ENCODE results near the gene KCNC3.

The KCNC3 gene

GRCh38 chr19:50264483-50265186 lies 64.5 kb downstream of the KCNC3 start:
- Histone ChIP-seq H3K9me3 (ENCODE audit: control insufficient read depth in 2 of 2, low read length in 2 of 2) (no peaks in the 10 kb centered on the region), H3K4me1 (ENCODE audit: control insufficient read depth in 2 of 2, insufficient read depth in 2 of 2, low read length in 2 of 2) (no peaks in the 10 kb centered on the region), H3K9ac (ENCODE audit: low read depth in 1 of 2, low read length in 2 of 2) (no peak overlapping the region), H3K4me3 (ENCODE audit: low read length in 2 of 2) (no peak overlapping the region), H3K27ac (ENCODE audit: low read depth in 2 of 2, low read length in 2 of 2) (no peak overlapping the region), H3K36me3 (ENCODE audit: control insufficient read depth in 2 of 2, insufficient read depth in 2 of 2, low read length in 2 of 2) (peaks cover 43 to 53% of the 10 kb centered on the region in 2 donors), H3K27me3 (ENCODE audit: control insufficient read depth in 2 of 2, insufficient read depth in 2 of 2, low read length in 2 of 2) (peaks cover 0 to 2% of the 10 kb centered on the region in 2 donors)

GRCh38 chr19:50263176-50263575 lies 66.0 kb downstream of the KCNC3 start:
- no peak overlapping the region for H3K9ac ChIP-seq (ENCODE audit: low read depth in 1 of 2, low read length in 2 of 2)
- H3K36me3 ChIP-seq (ENCODE audit: control insufficient read depth in 2 of 2, insufficient read depth in 2 of 2, low read length in 2 of 2), result peaks cover 37 to 50% of the 10 kb centered on the region in 2 donors
- peaks cover 0 to 2% of the 10 kb centered on the region in 2 donors for H3K27me3 ChIP-seq (ENCODE audit: control insufficient read depth in 2 of 2, insufficient read depth in 2 of 2, low read length in 2 of 2)

More at GRCh38 chr19:50263176-50263575, 66.0 kb downstream of the KCNC3 start:
- H3K27ac ChIP-seq (ENCODE audit: low read depth in 2 of 2, low read length in 2 of 2), result no peak overlapping the region
- no peak overlapping the region for H3K4me3 ChIP-seq (ENCODE audit: low read length in 2 of 2)
- H3K9me3 ChIP-seq (ENCODE audit: control insufficient read depth in 2 of 2, low read length in 2 of 2), result no peaks in the 10 kb centered on the region
- no peaks in the 10 kb centered on the region for H3K4me1 ChIP-seq (ENCODE audit: control insufficient read depth in 2 of 2, insufficient read depth in 2 of 2, low read length in 2 of 2)
